Endothelial cell of hepatic sinusoid (primary cell): ENCODE data around the gene ARHGAP45.

Experiments
- in situ Hi-C: cut with HindIII; loops from 2 replicates; pipeline ENCODE4 v1.10.0; 2017; ENCODE audit warnings: low sequenced_read_pairs

The ARHGAP45 gene

DNA sequence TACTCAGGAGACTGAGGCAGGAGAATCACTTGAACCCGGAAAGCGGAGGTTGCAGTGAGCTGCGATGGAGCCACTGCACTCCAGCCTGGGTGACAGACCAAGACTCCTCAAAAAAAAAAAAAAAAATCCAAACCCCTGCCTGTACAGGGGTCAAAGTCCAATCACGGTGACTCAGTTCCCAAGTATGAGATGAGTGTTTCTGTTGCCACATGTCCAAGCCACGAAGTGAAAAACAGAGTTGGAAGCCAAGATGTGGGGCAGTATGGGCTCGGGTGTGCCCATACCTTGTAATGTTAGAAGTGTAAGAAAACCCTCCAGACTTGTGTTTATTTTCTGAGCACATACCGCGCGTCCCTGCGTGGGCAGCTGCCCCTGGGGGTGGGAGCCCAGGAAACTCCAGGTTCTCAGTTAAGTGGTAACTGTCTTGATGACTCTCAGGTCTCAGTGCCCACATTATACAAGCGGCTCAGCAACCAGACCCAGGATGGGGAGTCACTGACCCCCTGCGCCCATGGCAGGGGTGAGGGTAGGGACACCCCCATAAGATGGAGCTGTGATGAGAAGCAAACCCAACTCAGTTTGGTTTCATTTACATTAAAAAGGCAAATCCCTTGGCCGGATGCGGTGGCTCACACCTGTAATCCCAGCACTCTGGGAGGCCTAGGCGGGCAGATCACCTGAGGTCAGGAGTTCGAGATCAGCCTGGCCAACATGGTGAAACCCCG is 35.6 kb downstream of the ARHGAP45 start:
- in situ Hi-C loops: no loop called here

DNA sequence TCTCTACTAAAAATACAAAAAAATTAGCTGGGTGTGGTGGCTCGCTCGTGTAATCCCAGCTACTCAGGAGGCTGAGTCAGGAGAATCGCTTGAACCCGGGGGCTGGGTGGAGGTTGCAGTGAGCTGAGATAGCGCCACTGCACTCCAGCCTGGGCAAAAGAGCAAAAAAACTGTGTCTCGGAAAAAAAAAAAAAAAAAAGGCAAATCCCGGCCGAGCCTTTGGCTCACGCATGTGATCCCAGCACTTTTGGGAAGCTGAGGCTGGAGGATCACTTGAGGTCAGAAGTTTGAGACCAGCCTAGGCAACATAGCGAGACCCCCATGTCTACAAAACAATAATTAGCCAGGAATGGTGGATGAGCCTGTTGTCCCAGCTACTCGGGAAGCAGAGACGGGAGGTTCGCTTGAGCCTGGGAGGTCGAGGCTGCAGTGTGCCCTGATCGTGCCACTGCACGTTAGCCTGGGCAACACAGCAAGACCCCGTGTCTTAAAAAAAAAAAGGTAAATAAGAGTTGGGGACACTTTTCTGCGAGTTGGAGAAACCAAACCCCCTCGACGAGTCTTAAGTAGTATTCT is 36.3 kb downstream of the ARHGAP45 start:
- in situ Hi-C loops: no loop called here

DNA sequence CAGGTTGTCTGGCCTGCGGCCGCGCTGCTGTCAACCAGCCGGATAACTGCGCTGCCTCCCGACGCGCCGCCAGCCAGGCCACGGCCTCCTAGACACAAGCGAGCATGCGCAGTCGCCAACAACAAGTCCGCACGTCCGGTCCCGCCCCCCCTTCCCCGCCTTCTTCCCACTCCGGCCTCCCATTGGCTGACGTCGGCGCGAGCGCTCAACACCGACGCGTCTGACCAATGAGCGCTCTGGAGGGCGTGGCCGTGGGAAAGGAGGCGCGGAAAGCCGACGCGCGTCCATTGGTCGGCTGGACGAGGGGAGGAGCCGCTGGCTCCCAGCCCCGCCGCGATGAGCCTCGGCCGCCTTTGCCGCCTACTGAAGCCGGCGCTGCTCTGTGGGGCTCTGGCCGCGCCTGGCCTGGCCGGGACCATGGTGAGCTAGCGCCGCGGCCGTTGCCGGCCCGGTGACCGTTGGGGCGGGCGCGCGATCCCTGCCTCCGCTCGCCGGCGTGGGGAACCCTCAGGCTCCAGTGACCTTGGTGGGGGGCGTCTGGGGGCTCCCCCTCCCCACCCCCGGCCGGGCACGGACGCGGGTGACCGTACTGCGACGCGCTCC is 36.8 kb downstream of the ARHGAP45 start, which contains the start of gene GPX4:
Gene GPX4 (plus strand): TSS at position 287 of the 603 bp plus-strand sequence. CDS start 50 bp downstream, at position 337.
- in situ Hi-C loops: no loop called here

DNA sequence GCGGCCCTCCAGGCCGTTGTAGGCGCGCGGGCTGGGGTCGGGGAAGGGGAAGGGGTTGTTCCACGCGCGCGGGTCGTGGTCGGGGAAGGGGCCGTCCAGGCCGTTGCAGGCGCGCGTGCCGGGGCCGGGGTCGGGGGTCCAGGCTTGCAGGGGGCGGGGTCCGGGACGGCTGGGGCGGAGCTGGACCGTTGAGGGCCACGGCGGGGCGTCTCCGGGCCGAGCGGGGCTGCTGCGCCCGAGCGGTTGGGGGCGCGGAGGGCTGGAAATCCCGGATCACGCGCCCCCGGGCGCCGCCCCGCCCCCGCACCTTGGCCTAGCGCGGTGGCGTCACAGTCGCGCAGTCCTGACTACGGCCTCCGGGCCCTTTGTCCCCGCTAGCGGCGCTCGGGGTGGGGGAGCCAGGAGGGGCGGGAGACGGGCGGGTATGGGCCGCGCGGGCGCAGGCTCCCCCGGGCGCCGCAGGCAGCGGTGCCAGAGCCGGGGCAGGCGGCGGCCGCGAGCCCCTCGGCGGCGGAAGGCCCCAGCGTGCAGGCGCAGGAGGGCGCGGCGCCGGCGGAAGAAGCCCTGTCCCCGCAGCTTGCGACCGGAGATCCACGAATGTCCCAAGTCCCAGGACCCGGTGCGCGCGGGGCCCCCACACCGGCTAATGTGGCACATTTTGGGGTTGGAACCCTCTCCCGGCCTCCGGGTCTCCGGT is 37.5 kb downstream of the ARHGAP45 start:
- in situ Hi-C loops: no loop called here

DNA sequence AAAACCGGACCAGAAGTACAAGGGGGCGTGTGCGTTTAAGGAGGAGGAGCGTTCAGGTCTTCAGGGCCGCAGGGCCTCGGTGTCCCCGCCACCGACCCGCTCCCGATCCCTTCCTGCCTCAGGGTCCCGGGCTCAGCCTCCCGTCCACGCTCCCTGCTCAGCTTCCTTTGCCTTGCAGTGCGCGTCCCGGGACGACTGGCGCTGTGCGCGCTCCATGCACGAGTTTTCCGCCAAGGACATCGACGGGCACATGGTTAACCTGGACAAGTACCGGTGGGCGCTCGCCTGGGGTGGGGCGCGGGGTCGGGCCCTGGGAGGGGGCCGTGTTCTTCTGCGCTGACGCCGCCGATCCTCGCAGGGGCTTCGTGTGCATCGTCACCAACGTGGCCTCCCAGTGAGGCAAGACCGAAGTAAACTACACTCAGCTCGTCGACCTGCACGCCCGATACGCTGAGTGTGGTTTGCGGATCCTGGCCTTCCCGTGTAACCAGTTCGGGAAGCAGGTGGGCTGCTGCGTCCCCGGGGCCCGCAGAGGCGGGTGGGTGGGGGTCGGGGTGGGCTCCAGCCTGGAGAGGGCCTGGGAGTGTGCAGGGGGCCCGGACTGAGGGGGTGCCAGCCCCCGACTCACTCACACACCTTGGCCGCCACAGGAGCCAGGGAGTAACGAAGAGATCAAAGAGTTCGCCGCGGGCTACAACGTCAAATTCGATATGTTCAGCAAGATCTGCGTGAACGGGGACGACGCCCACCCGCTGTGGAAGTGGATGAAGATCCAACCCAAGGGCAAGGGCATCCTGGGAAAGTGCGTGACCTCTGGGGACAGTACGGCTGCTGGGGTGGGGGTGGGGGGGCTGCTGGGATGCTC is 38.3 kb downstream of the ARHGAP45 start:
- in situ Hi-C loops: no loop called here

DNA sequence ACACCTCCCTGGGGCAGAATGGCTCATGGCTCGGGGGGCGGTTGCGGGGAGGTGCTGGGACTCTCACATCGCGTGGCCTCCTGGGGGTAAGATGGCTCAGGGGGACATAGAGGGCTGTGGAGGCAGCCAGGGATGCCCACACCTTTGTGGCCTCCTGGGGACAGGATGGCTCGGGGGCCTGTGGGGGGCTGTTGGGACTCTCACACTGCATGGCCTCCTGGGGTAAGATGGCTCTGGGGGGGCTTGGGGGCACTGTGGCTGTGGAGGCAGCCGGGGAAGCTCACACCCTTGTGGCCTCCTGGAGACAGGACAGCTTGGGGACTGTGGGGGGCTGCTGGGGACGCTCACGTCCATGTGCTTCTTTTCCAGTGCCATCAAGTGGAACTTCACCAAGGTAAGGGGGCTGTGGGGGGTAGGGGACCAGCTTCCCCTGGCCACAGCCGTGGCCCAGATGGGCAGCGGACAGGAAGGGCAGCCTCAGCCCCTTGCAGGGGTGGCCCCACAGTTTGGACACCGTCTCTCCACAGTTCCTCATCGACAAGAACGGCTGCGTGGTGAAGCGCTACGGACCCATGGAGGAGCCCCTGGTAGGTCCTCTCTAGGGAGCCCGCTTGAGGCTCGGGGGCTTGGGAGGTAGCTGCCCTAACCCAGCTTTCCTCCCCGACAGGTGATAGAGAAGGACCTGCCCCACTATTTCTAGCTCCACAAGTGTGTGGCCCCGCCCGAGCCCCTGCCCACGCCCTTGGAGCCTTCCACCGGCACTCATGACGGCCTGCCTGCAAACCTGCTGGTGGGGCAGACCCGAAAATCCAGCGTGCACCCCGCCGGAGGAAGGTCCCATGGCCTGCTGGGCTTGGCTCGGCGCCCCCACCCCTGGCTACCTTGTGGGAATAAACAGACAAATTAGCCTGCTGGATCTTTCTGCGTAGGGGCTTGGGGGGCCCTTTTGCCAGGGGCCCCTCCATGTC is 39.2 kb downstream of the ARHGAP45 start:
- in situ Hi-C loops: no loop called here

DNA sequence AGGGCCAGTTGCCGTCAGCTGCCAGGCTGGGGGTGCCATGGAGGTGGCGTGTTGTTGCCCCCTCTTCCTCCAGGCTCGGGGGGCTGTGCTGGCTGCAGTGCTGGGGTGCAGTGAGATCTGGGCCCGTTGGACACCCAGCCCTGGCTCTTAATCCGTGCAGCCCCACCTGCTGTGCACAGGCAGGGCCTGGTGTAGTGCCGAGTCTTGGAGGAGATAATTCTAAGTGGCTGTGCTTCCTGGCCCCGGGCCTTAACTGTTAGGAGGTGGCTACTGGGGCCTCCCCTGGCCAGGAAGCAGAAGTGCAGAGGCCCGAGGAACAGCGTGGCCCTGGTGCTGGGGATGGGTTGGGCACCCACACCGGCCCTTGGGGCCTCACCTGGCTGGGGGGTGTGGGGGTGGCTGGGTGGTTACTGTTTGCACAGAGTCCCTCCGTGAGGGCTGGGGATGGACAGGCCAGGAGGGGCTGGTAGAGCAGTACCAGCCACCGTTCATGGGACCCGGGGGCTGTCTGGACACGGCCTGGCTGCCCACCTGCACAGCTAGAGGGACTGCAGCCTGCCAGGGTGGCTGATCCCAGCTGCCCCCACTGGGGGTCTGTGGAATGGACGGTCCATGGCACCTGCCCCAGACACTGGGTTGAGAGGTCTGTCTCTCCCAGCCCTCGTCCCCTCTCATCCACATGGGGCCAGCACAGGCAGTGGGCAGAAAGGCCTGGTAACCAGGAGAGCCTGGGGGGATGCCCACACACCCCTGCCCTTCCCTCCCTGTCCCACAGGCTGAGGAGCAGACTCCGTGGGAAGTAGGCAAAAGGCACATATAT is 40.1 kb downstream of the ARHGAP45 start:
- in situ Hi-C loops: no loop called here

DNA sequence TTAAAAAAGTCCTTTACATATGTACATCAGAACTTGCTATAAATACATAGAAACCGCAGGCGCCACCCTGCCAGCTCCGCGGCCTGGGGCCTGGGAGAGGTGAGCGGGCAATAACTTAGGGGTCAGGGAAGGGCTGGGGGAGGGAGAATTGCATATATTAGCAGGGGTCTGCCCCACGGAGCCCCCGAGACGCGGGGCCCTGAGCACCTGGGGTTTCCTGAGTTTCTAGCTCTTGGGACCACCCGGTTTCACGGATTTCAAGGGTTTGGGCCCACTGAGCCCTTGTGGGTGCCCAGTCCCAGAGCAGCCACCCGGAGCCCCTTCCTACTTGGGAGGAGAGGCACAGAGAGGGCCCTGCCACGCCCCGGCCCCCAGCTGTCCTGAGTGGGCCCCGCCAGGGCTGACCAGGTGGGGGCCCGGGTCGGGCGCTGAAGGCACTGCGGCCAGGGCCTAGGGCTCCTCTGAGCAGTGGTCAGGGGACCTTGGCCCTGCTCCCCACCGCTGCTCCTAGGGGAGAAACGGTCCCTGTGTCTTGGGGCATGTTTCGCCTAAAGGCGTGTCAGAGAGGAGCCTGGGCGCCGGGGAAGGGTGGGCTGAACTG is 40.8 kb downstream of the ARHGAP45 start:
- in situ Hi-C loops: no loop called here

DNA sequence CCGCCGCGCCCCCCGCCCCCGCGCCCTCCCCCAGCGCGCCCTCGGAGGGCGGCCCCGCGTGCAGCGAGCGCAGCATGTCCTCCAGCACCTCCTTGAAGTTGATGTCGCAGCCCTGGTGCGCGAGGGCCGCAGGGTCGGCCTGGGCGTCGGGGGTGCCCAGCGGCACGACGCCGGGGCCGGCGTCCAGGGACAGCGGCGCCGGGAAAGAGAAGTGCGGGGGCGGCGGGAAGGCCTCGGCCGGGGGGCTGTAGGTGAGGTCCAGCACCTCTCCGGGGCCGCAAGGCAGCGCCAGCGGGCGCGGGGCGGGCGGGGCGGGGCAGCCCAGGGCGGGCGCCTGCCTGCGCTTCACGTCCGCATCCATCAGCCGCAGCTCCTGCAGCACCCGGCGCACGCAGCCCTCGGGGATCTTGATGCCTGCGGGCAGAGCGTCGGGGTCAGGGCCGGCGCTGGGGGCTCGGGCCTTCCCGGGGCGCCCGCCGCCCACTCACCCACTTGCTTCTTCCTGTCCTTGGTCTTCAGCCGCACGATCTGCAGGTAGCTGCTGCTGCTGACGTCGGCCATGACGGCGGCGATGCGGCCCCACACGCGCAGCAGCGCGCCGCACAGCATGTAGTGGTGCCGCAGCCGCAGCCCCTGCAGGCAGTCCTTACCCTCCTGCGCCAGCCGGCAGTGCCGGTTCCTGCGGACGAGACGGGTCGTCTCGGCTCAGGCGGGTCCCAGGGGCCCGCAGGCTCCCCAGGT is 41.5 kb downstream of the ARHGAP45 start:
- in situ Hi-C loops: no loop called here

DNA sequence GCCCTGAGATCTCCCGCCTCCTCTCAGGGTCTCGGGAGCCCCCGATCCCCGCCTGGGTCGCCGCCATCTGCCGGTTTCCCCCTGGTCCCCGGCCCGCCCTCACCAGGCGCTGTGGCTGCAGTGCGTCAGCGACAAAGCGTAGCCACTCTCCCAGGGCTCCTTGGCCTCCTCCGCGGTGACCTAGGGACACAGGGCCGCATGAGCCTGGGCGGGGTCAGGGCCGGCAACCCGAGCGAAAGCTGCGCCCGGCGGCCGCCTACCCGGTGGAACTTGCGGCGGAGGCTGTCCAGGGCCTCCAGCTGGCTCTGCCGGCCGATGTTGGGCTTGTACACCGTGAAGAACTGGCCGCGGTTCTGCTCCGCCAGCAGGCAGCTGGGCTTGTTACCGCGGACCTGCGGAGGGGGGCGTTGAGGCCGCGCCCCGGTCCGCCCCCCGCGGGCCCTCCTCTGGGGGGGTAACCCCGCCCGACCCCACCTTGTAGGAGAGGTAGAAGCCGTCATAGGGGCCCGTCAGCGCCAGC is 42.1 kb downstream of the ARHGAP45 start:
- in situ Hi-C loops: no loop called here

DNA sequence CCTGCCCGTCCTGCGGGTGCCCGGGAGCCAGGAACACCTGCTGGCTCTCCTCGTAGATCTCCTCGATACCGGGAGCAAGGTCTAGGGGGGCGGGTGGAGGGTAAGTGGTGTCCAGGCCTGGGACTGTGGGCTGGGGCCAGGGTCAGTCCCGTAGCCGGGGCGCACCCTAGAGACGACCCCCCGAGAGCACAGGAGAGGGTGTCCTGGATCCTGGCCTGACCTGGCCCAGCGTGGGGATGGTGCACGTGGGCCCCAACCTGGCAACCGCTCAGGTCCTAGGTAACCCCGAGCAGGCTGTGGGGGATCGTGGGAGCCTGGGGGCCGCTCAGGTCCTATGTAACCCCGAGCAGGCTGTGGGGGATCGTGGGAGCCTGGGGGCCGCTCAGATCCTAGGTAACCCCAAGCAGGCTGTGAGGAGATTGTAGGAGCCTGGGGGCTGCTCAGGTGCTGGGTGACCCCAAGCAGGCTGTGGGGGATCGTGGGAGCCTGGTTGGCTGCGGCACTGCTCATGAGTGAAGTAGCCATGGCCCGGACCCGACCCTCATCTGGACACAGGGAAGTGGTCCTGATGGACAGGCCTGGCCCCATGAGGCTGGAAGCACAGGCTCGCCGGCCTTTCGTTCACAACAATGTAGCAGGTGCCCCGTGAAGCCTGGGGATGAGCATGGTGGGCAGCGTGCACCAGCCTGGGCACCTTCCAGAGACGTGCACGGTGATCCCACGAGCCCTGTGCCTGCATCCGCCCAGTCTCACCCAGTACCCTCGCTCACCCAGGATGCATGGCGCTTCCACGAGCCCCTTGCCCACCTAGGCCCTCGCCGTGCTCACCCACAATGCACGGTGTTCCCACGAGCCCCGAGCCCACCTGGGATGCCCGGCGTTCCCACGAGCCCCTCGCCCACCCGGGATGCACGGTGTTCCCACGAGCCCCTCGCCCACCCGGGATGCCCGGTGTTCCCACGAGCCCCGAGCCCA is 43.0 kb downstream of the ARHGAP45 start:
- in situ Hi-C loops: no loop called here

DNA sequence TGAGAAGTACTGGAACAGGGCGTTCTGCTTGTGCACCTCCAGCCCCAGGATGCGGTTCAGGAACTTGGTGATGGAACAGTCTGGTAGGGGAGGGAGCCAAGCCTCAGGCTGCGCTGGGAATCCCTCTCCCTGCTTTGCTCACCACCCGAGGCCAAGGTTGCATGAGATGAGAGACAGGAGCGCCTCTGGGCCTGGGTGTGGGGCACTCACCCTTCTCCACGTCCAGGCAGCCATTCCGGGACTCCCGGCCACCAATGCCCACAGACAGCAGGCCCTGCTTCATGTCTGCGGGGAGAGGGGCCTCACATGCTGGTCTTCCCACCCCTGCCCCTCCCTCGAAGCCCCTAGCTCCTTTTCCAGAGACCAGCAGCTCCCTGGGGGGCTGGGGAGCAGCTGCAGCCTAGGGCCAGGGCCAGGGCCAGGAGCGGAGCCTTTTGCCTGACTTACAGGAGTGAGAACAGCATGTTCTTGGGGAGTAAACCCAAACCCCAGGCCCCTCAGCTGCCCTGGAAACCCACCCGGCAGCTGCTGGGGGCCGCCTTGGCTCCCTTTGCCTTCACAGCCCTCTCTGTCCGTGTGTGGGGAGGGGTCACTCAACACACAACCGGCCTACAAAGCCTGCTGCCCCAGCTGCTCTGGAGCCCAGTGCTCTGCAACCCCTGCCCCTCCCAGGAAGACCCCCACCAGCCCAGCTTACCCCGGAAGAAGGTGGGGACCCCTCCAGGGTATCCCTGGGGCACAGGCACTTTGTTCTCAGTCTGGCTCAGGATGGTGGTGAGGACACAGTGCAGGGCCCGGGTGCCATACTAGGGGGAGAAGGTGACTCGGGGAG is 44.1 kb downstream of the ARHGAP45 start:
- in situ Hi-C loops: no loop called here

DNA sequence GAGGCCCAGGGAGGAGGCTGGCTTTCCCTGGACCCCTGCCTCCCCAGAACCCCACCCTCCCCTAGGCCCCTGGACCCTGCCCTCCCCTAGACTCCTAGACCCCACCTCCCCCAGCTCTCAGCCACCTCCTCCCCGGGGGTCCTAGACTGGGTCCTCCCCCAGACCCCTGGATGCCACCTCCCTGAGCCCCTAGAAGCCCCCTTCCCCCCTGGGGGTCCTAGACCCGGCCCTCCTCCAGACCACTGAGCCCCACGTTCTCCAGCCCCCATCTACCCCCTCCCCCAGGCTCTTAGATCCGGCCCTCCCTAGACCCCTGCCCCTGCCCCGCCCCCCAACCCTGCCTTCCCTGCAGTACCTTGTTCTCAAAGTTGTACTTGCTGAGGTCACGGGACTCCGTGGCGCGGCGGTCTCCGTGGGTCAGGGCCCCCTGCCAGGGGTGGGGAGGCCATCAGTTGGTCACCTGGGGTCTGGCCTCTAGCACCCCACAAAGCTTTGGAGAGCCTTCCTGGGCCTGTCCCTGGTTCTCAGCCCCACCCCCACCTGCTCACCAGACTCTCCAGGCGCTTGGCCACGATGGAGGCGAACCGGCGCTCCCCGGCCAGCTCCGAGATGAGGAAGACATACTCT is 44.8 kb downstream of the ARHGAP45 start:
- in situ Hi-C loops: no loop called here

DNA sequence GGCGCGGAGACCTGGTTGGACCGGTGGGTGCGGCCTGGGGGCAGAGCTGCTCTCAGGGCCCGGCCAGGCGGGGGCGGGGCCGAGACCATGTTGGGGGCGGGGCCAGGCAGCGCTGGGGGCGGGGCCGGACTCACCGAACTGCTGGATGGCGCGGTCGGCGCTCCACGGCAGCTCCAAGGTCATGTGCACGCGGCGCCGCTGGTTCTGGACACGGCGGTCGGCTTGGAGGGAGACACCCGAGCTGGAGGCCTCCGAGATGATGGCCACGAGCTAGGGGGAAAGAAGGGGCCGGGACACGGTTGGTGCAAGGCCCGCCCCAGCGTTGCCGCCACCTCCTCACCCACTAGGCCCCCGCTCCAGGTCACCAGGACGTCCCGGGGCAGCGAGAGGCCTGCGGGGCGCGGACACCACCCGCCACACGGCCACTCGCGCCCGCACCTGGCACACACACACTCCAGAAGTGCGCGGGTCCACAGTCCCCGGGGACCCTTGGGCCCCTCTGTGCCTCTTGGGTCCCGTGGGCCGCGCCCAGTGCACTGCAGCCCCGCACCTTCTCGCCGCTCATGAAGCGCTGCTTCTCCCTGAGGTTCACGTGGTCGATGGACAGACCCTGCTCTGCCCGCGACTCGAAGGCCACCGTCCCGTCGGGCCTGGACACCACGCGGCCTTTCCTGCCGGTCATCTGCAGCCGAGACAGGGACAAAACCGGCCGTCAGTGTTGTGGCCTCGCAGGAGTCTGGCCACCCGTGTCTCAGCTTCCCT is 45.5 kb downstream of the ARHGAP45 start:
- in situ Hi-C loops: no loop called here
